Trophoblast cell (in vitro differentiated cells and primary cell): ENCODE measurements around the gene RELT.

Source experiments
- DNase-seq, 2 donors: peaks; one replicate each; pipeline ENCODE4 v3.0.0-alpha.2; 2016
- H2AFZ ChIP-seq: 2 replicates; pipeline ENCODE4 v1.6.1; 2013; ENCODE audit warnings: low read length, moderate library complexity, mild to moderate bottlenecking; ENCODE audit not compliant: insufficient read depth, poor library complexity
- H2AK5ac ChIP-seq: 2 replicates; pipeline ENCODE4 v1.6.1; 2013; ENCODE audit warnings: mild to moderate bottlenecking, low read length
- H2BK120ac ChIP-seq: 2 replicates; pipeline ENCODE4 v1.6.1; 2013; ENCODE audit warnings: low read length, mild to moderate bottlenecking, moderate library complexity; ENCODE audit not compliant: insufficient read depth, poor library complexity
- H2BK12ac ChIP-seq: 2 replicates; pipeline ENCODE4 v1.6.1; 2013; ENCODE audit warnings: mild to moderate bottlenecking, low read length, moderate library complexity
- H2BK5ac ChIP-seq: 2 replicates; pipeline ENCODE4 v1.6.1; 2013; ENCODE audit warnings: low read length, low read depth, moderate library complexity, mild to moderate bottlenecking; ENCODE audit not compliant: poor library complexity
- H3K14ac ChIP-seq: 2 replicates; pipeline ENCODE4 v1.6.1; 2013; ENCODE audit warnings: mild to moderate bottlenecking, low read length
- H3K18ac ChIP-seq: 2 replicates; pipeline ENCODE4 v1.6.1; 2013; ENCODE audit warnings: mild to moderate bottlenecking, low read length
- H3K23ac ChIP-seq: 2 replicates; pipeline ENCODE4 v1.6.1; 2013; ENCODE audit warnings: low read length
- H3K27ac ChIP-seq: 2 replicates; pipeline ENCODE4 v1.5.1; 2013; ENCODE audit warnings: low read depth, mild to moderate bottlenecking, inconsistent platforms, low read length, moderate library complexity
- H3K27me3 ChIP-seq: 2 replicates; pipeline ENCODE4 v1.6.1; 2013; ENCODE audit warnings: inconsistent platforms, mild to moderate bottlenecking, low read length, moderate library complexity; ENCODE audit not compliant: insufficient read depth
- H3K36me3 ChIP-seq, 2 experiments: 1 replicate in 1 of 2; 2 replicates in 1 of 2; pipeline ENCODE4 v1.6.1; 2013; ENCODE audit warnings: low read length in 2 of 2, mild to moderate bottlenecking in 2 of 2, moderate library complexity in 1 of 2; ENCODE audit not compliant: insufficient read depth in 2 of 2, control insufficient read depth in 1 of 2
- H3K4ac ChIP-seq: 2 replicates; pipeline ENCODE4 v1.6.1; 2013; ENCODE audit warnings: low read depth, mild to moderate bottlenecking, low read length, moderate library complexity
- H3K4me1 ChIP-seq, 2 experiments: 1 replicate in 1 of 2; 2 replicates in 1 of 2; pipeline ENCODE4 v1.6.1; 2013; ENCODE audit warnings: low read length in 2 of 2, mild to moderate bottlenecking in 2 of 2, moderate library complexity in 1 of 2; ENCODE audit not compliant: insufficient read depth in 2 of 2, control insufficient read depth in 1 of 2
- H3K4me2 ChIP-seq: 2 replicates; pipeline ENCODE4 v1.6.1; 2013; ENCODE audit warnings: inconsistent platforms, mild to moderate bottlenecking, low read length, moderate library complexity
- H3K4me3 ChIP-seq: 2 replicates; pipeline ENCODE4 v1.5.1; 2013; ENCODE audit warnings: mild to moderate bottlenecking, low read depth, low read length, inconsistent platforms
- H3K79me1 ChIP-seq: one replicate; pipeline ENCODE4 v1.6.1; 2013; ENCODE audit warnings: low read length
- H3K79me2 ChIP-seq: 2 replicates; pipeline ENCODE4 v1.6.1; 2013; ENCODE audit warnings: low read length, mild to moderate bottlenecking; ENCODE audit not compliant: control insufficient read depth, insufficient read depth, poor library complexity
- H3K9ac ChIP-seq: 2 replicates; pipeline ENCODE4 v1.6.1; 2013; ENCODE audit warnings: mild to moderate bottlenecking, low read length
- H3K9me3 ChIP-seq: 2 replicates; pipeline ENCODE4 v1.6.1; 2013; ENCODE audit warnings: low read depth, mild to moderate bottlenecking, control low read depth, inconsistent platforms, low read length; ENCODE audit not compliant: insufficient read depth
- H4K12ac ChIP-seq: 2 replicates; pipeline ENCODE4 v1.6.1; 2013; ENCODE audit warnings: low read depth, mild to moderate bottlenecking, low read length, moderate library complexity
- H4K8ac ChIP-seq: 2 replicates; pipeline ENCODE4 v1.6.1; 2013; ENCODE audit warnings: low read depth, mild to moderate bottlenecking, low read length, moderate library complexity
- H4K91ac ChIP-seq: one replicate; pipeline ENCODE4 v1.6.1; 2013; ENCODE audit warnings: low read depth, mild to moderate bottlenecking, low read length, moderate library complexity
- WGBS: extraction: QIAGEN DNeasy Blood & Tissue Kit; methylation state at CpG from one replicate; pipeline ENCODE4 v1.1.7; 2013; ENCODE audit warnings: missing lambda C conversion rate; ENCODE audit not compliant: insufficient read length, insufficient coverage; ENCODE audit errors: extremely low coverage; 5-methylcytosine and 5-hydroxymethylcytosine counted together

RELT gene

DNA sequence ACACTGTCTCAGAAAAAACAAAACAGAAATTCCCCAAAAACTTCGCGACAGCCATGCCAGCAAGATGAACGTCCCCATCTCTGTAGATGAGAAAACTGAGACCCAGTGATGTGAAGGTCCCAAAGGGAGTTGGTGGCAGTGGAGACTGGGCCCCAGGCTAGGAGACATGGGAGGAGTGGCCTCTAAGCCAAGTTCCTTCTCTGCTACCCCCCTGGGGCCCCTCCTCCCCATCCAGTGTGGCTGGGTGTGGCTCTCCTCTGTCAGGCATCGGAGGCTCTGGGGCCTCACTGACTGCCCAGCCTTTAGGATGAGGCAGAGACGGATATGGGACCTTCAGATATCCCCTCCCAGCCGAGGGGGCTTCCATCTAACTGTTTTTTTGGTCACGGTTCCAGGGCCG, 9.8 kb downstream of the RELT start:
- Histone ChIP-seq H3K23ac (no peak overlapping the region), H2BK120ac (no peak overlapping the region), H2BK5ac (no peak overlapping the region), H4K8ac (no peak overlapping the region), H4K91ac (no peak overlapping the region), H3K4me3 (no peak overlapping the region), H2AFZ (no peak overlapping the region), H3K27ac (no peak overlapping the region), H3K4me2 (no peak overlapping the region), H3K27me3 (no peaks in the 10 kb centered on the region), H3K14ac (no peak overlapping the region), H2AK5ac (no peak overlapping the region), H4K12ac (no peak overlapping the region), H3K4ac (no peak overlapping the region), H3K18ac (no peak overlapping the region), H3K4me1 (peaks cover 4 to 6% of the 10 kb centered on the region in 2 experiments), H3K9ac (no peak overlapping the region), H2BK12ac (no peak overlapping the region), H3K36me3 (peaks cover 0 to 5% of the 10 kb centered on the region in 2 experiments), H3K9me3 (peaks cover 3% of the 10 kb centered on the region), H3K79me2 (no peaks in the 10 kb centered on the region), H3K79me1 (no peaks in the 10 kb centered on the region)
- no CpG with 5 or more reads among the region's 8 CpGs for WGBS
- no peak for DNase-seq

DNA sequence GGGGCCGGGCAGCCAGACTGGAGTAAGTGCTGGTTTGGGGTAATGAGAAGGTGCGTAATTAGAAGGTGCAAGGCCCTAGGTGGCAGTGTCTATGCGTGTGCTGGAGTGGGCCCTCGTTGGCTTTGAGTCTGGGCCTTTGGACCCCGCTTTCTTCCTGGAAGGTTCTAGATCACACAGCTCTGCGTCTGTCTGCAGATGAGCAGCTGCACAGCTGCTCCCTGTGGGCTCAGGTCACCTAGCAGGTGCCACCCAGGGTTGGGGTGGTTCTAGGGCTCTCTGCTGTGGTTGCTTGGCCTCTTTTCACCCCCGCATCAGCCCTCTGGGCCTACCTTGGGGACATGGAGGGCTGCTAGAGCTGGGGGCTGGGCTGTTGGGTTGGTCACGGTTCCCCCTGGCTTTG, 10.3 kb downstream of the RELT start:
- Histone ChIP-seq H3K79me1 (no peaks in the 10 kb centered on the region), H3K36me3 (peaks cover 3 to 6% of the 10 kb centered on the region in 2 experiments), H3K9me3 (peaks cover 3% of the 10 kb centered on the region), H3K4ac (no peak overlapping the region), H4K8ac (no peak overlapping the region), H3K4me3 (no peak overlapping the region), H2AK5ac (no peak overlapping the region), H3K18ac (peak overlapping the region; percentile 60), H4K12ac (no peak overlapping the region), H3K14ac (no peak overlapping the region), H3K9ac (no peak overlapping the region), H2BK120ac (no peak overlapping the region), H3K4me1 (peaks cover 4 to 6% of the 10 kb centered on the region in 2 experiments), H4K91ac (no peak overlapping the region), H2AFZ (no peak overlapping the region), H3K27ac (no peak overlapping the region), H3K79me2 (no peaks in the 10 kb centered on the region), H3K4me2 (no peak overlapping the region), H3K23ac (no peak overlapping the region), H2BK5ac (no peak overlapping the region), H3K27me3 (no peaks in the 10 kb centered on the region), H2BK12ac (no peak overlapping the region)
- WGBS = no CpG with 5 or more reads among the region's 8 CpGs
- DNase-seq = no peak

DNA sequence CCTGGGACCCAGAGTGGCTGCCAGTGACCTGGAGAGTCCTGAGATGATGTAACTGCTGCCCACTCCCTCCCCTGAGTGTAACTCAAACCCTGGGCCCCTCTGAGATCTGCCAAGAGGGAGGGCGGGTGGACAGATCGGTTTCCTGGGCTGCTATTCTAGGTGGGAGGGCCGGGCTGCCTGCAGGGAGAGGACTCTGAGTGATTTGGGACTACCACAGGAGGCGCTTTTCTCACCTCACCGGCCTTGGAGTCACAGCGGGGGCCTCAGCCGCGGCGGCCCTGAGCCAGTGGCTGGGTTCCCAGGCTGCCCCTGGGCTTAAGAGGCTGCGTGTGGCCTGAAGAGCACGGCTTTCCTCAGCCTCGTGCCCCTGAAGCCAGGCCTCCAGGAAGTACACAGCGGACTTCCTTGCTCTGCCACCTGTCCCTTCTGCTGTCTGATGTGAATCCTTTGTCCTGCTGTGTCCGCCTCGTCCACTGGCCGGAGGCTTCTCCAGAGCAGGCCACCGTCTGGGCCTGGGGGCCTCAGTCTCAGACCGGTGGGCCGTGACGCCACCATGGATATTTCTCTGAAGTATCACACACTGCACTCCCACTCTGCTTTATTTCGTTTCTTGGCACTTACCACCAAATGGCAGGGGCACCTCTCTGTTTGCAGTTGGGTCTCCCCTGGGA, 11.5 kb downstream of the RELT start:
- DNase-seq = no peak
- H4K91ac ChIP-seq = no peak overlapping the region
- H3K4me3 ChIP-seq = no peak overlapping the region
- H3K79me1 ChIP-seq = no peaks in the 10 kb centered on the region
- H3K4ac ChIP-seq = no peak overlapping the region
- WGBS = no CpG with 5 or more reads among the region's 21 CpGs
- H3K9ac ChIP-seq = no peak overlapping the region
- H3K36me3 ChIP-seq = peaks cover 10 to 12% of the 10 kb centered on the region in 2 experiments
- no peaks in the 10 kb centered on the region for H3K79me2 ChIP-seq
- no peak overlapping the region for H4K12ac ChIP-seq
- no peak overlapping the region for H3K14ac ChIP-seq
- H4K8ac ChIP-seq = no peak overlapping the region
- no peak overlapping the region for H3K4me2 ChIP-seq
- H3K23ac ChIP-seq = no peak overlapping the region
- H2BK5ac ChIP-seq = no peak overlapping the region
- H3K9me3 ChIP-seq = peaks cover 3% of the 10 kb centered on the region
- no peak overlapping the region for H2BK12ac ChIP-seq
- peak overlapping the region; percentile 34 for H3K18ac ChIP-seq
- H3K27ac ChIP-seq = no peak overlapping the region
- peak overlapping the region; percentile 1 for H2AK5ac ChIP-seq
- H3K27me3 ChIP-seq = no peaks in the 10 kb centered on the region
- H2BK120ac ChIP-seq = no peak overlapping the region
- no peak overlapping the region for H2AFZ ChIP-seq
- H3K4me1 ChIP-seq = peaks cover 4 to 6% of the 10 kb centered on the region in 2 experiments

DNA sequence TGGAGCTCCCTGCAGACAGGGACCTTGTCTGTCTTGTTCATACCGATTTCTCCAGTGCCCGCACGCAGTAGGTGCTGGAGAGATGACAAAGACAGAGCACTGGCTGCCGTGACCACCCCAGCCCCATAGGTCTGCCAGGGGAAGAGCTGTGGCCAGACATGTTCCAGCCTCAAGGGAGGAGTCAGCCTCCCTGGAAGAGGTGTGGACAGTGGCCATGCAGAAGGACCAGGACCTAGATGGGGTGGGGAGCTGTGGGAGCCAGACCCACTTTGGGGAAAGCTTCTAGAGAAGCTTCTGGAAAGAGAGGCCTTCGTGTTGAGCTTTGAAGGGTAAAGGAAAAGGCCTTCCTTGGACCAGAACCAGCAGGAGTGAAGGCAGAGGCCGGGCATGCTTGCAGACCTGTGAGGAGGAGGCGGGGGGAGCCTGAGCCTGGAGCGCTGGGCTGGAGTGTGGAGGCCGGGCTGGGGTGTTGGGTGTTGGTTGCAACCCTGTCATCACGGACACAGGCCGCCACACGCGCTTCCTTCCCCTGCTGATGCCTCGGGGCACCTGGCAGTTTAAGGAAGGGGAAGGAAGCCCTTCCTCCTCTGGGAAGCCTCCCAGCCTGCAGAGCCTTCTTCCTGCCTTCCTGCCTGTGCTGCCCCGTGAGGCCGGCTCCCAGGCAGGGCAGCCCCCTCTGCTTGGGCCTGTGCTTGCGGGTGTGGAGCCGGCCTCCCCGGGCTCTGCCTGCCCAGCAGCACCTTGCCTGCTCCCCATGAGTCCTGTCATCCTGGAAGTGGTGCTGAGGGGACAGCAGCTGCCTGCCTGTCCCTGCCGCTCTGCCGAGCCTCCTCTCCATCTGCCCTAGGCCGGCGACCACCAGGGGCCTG, 12.3 kb downstream of the RELT start:
- H3K4me2 ChIP-seq = no peak overlapping the region
- no peak overlapping the region for H4K12ac ChIP-seq
- WGBS = no CpG with 5 or more reads among the region's 23 CpGs
- no peak overlapping the region for H3K4ac ChIP-seq
- H2BK120ac ChIP-seq = no peak overlapping the region
- no peak overlapping the region for H4K91ac ChIP-seq
- no peak overlapping the region for H3K9ac ChIP-seq
- H3K4me1 ChIP-seq = peaks cover 4 to 6% of the 10 kb centered on the region in 2 experiments
- H2BK12ac ChIP-seq = no peak overlapping the region
- H2AK5ac ChIP-seq = no peak overlapping the region
- H3K9me3 ChIP-seq = peaks cover 3% of the 10 kb centered on the region
- peaks cover 10 to 12% of the 10 kb centered on the region in 2 experiments for H3K36me3 ChIP-seq
- no peaks in the 10 kb centered on the region for H3K27me3 ChIP-seq
- no peak overlapping the region for H3K4me3 ChIP-seq
- no peak for DNase-seq
- H4K8ac ChIP-seq = no peak overlapping the region
- no peak overlapping the region for H3K23ac ChIP-seq
- no peaks in the 10 kb centered on the region for H3K79me1 ChIP-seq
- H2BK5ac ChIP-seq = no peak overlapping the region
- H3K14ac ChIP-seq = no peak overlapping the region
- H3K27ac ChIP-seq = no peak overlapping the region
- no peak overlapping the region for H2AFZ ChIP-seq
- H3K18ac ChIP-seq = no peak overlapping the region
- no peaks in the 10 kb centered on the region for H3K79me2 ChIP-seq
